ENCODE measurements around the gene SEC11A.

Gene SEC11A

DNA sequence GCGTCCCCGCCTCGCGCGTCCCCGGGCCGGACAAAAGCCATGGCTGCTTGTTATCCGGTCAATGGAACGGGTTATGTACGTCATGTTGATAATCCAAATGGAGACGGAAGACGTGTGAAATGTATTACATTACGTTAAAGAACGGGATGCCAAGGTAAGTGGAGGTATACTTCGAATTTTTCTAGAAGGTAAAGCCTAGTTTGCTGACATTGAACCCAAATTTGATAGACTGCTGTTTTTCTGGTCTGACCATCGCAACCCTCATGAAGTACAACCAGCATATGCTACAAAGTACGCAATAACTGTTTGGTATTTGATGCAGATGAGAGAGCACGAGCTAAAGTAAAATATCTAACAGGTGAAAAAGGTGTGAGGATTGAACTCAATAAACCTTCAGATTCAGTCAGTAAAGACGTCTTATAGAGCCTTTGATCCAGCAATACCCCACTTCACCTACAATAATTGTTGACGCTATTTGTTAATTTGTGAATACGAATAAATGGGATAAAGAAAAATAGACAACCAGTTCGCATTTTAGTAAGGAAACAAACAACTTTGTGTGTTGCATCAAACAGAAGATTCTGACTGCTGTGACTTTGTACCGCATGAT lies 81.6 kb downstream of the SEC11A start:
- no peak for FAIRE-seq

DNA sequence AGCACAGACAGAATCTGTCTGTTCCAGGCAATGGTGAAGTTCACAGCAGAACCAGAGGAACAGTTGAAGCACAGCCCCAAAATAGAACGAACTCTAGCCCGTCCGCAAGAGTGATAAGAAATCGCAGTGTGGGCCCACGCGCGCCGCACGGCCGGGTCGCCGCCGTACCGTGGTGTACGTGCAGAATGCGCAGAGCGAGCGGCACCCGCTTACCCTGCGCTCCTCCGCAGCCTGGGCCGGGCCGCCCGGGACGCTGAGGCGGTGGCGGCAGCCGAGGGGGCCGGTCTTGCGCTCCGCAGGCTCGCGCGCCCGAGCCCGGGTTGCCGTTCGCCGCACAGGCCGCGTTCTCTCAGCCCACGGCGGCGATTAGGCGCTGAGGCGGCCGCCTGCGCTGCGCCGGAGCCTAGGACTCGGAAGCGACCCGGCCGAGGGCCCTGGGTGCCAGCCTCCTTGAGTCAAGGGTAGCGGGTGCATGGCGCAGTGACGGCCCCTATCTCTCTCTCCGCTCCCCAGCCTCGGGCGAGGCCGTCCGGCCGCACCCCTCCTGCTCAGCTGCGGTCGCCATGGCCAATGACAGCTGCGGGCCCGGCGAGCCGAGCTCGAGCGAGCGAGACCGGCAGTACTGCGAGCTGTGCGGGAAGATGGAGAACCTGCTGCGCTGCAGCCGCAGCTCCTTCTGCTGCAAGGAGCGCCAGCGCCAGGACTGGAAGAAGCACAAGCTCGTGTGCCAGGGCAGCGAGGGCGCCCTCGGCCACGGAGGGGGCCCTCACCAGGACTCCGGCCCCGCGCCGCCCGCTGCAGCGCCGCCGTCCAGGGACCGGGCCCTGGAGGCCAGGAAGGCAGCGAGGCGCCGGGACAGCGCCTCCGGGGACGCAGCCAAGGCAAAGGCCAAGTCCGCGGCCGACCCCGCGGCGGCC lies 82.4 kb downstream of the SEC11A start:
- no peak for FAIRE-seq

DNA sequence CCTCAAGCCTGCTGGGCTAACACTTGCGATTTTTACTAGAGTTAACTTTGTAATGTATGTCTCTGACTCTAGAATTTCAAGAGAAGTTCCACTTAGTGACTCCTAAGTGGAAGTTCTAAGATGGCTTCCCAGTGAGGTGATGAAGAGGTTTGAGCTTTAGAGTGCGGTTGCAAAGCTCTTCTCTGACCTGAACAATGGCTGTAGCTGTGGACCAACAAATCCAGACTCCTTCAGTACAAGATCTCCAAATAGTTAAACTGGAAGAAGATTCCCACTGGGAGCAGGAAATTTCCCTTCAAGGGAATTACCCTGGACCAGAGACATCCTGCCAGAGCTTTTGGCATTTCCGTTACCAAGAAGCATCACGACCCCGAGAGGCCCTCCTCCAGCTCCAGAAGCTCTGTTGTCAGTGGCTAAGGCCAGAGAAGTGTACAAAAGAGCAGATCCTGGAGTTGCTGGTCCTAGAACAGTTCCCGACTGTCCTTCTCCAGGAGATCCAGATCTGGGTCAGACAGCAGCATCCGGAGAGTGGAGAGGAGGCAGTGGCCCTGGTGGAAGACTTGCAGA lies 84.2 kb downstream of the SEC11A start:
- FAIRE-seq, result no peak

DNA sequence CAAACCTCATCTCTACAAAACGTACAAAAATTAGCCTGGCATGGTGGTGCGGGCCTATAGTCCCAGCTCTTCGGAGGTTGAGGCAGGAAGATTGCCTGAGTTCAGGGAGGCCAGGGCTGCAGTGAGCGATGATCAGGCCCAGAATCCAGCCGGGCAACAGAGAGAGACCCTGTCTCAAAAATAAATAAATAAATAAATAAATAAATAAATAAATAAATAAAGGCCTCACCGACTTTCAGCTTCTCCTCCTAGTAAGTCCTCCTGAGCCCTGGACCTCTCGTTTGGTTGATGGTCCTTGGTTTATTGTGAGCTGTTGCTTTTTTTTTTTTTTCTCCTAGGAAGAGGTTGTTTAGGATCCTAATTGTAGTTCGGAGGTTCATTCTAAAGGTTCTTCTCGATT lies 86.9 kb downstream of the SEC11A start:
- FAIRE-seq, result no peak

DNA sequence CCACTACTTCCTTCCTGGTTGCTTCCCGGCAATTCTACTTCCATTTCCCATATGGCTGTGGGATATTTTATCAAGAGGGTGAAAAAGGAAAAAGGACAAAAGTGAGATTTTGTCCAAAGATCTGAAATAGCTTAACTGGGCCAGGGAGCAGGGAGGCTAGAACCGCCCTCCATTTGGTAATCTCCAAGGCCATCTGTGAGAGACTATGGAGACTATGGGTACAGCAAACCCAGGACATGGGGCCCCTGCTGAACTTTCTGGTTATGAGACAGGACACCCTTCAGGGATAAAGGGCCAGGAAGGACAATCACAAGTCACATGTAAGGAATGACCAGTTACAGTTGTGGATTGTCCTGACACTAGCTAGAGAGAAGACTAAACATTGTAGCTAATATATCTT lies 90.8 kb downstream of the SEC11A start:
- FAIRE-seq, result no peak

DNA sequence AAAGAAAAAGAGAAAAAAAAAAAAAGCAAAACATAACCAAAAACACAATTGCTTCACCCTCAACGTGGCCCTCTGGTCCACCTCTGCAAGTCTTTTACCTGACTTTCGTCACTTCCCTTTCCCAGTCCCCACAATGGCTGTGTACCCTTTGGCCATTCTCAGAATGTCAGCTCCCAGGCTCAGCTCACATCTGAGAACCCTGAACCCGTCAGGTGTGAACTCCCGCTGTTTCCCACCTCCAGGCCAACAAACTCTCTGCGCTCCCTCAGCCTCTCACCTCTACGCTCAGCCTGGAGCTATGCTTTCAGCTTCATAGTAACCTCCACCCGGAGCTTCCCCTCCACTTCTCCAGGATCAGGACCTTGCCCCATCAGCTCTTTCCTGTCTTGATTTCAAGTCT lies 91.6 kb downstream of the SEC11A start:
- no peak for FAIRE-seq

DNA sequence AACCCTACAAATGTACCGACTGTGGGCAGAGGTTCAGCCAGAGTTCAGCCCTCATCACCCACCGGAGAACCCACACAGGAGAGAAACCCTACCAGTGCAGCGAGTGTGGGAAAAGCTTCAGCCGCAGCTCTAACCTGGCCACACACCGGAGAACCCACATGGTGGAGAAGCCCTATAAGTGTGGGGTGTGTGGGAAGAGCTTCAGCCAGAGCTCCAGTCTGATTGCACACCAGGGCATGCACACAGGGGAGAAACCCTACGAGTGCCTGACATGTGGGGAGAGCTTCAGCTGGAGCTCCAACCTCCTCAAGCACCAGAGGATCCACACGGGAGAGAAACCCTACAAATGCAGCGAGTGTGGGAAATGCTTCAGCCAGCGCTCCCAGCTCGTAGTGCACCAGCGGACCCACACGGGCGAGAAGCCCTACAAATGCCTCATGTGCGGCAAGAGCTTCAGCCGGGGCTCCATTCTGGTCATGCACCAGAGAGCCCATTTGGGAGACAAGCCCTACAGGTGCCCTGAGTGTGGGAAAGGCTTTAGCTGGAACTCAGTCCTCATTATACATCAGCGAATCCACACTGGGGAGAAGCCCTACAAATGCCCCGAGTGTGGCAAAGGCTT lies 94.5 kb downstream of the SEC11A start:
- FAIRE-seq, result no peak

DNA sequence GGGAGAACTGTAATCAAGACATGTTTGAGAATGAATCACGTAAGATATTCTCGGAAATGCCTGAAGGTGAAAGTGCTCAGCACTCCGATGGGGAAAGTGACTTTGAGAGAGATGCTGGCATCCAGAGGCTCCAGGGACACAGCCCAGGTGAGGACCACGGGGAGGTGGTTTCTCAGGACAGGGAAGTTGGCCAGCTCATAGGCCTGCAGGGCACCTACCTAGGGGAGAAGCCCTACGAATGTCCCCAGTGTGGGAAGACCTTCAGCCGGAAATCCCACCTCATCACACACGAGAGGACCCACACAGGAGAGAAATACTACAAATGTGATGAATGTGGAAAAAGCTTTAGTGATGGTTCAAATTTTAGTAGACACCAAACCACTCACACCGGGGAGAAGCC lies 95.3 kb downstream of the SEC11A start:
- no peak for FAIRE-seq

All from G401.6 (cell line).